Endodermal cell (in vitro differentiated cells): ENCODE data around the gene POU2AF1. TPM values are rescaled to one million over a fixed set of nuclear protein-coding genes. Genes with fewer than 3 reads are reported as not detected.
A peak's percentile ranks its signal among the peaks of the same experiment; 100 is the strongest.

Experiments
- DNase-seq: peaks from one replicate; pipeline ENCODE4 v3.0.0-alpha.2; 2017
- H3K27ac ChIP-seq: 2 replicates; pipeline ENCODE4 v1.5.1; 2013; ENCODE audit warnings: mild to moderate bottlenecking, low read depth, low read length, moderate library complexity
- H3K27me3 ChIP-seq: 2 replicates; pipeline ENCODE4 v1.6.1; 2013; ENCODE audit warnings: mild to moderate bottlenecking, low read length, moderate library complexity; ENCODE audit not compliant: insufficient read depth, control insufficient read depth, poor library complexity, severe bottlenecking
- H3K36me3 ChIP-seq: 2 replicates; pipeline ENCODE4 v1.7.0; 2013; ENCODE audit warnings: mild to moderate bottlenecking, low read length, moderate library complexity; ENCODE audit not compliant: control insufficient read depth, insufficient read depth
- H3K4me1 ChIP-seq: one replicate; pipeline ENCODE4 v1.7.0; 2013; ENCODE audit warnings: low read length; ENCODE audit not compliant: control insufficient read depth, insufficient read depth
- H3K4me3 ChIP-seq: 2 replicates; pipeline ENCODE4 v1.5.1; 2013; ENCODE audit warnings: mild to moderate bottlenecking, low read length, moderate library complexity
- H3K9ac ChIP-seq: 2 replicates; pipeline ENCODE4 v1.6.1; 2013; ENCODE audit warnings: mild to moderate bottlenecking, low read length, moderate library complexity; ENCODE audit not compliant: poor library complexity, severe bottlenecking; ENCODE audit errors: extremely low read depth
- H3K9me3 ChIP-seq: 2 replicates; pipeline ENCODE4 v1.6.1; 2013; ENCODE audit warnings: mild to moderate bottlenecking, low read length, moderate library complexity; ENCODE audit not compliant: control insufficient read depth
- H3K27ac Mint-ChIP-seq: 2 replicates; pipeline ENCODE4 v1.8.0; 2020; ENCODE audit warnings: mixed read lengths
- H3K27me3 Mint-ChIP-seq: 2 replicates; pipeline ENCODE4 v1.8.0; 2021; ENCODE audit warnings: mild to moderate bottlenecking, mixed read lengths; ENCODE audit not compliant: insufficient read depth
- H3K36me3 Mint-ChIP-seq: 2 replicates; pipeline ENCODE4 v1.8.0; 2020; ENCODE audit warnings: low read depth, mixed read lengths
- H3K4me1 Mint-ChIP-seq: 2 replicates; pipeline ENCODE4 v1.8.0; 2020; ENCODE audit warnings: mixed read lengths
- H3K4me3 Mint-ChIP-seq: 2 replicates; pipeline ENCODE4 v1.8.0; 2020; ENCODE audit warnings: mild to moderate bottlenecking, moderate library complexity, mixed read lengths
- H3K9me3 Mint-ChIP-seq: 2 replicates; pipeline ENCODE4 v1.8.0; 2020; ENCODE audit warnings: mild to moderate bottlenecking, mixed read lengths
- WGBS, 2 experiments: methylation state at CpG; one replicate each; pipeline versions ENCODE4 v1.1.5 to v1.1.7; 2013; ENCODE audit warnings: missing lambda C conversion rate in 2 of 2, mixed read lengths in 1 of 2; ENCODE audit not compliant: insufficient coverage in 1 of 2, insufficient read length in 1 of 2; 5-methylcytosine and 5-hydroxymethylcytosine counted together
- total RNA-seq, 2 donors: library from RNA; stranded (reverse); fragmentation: NEBNext Ultra II Directional in 1 of 2; extraction: Animal tissue kit (Norgen Biotek cat#: 25700) in 1 of 2; gene quantifications; 2 replicates in 1 of 2; 3 replicates in 1 of 2; pipeline ENCODE4 v1.2.1, GENCODE V29; 2021
- TF ChIP-seq, protein P1 (sequence below): fragments of 200-600 bp; sonication (generic); conservative IDR thresholded peaks from 2 replicates; pipeline ENCODE4 v1.5.0; 2021; ENCODE audit warnings: antibody characterized with exemption, mild to moderate bottlenecking

Gene POU2AF1
- total RNA-seq, 2 donors from 2014 or later, result 0.46 to 0.77 TPM

GRCh38 chr11:111416231-111416960 lies 37.3 kb upstream of the POU2AF1 start:
- WGBS, 2 experiments, result 89 to 90% methylated on average over 10 to 16 of the region's 16 CpGs
- H3K27ac ChIP-seq, result no peak overlapping the region
- H3K36me3 Mint-ChIP-seq, result no peaks in the 10 kb centered on the region
- no peaks in the 10 kb centered on the region for H3K27me3 ChIP-seq
- H3K9ac ChIP-seq, result no peak overlapping the region
- peak; percentile 35 for DNase-seq
- no peaks in the 10 kb centered on the region for H3K9me3 Mint-ChIP-seq
- H3K9me3 ChIP-seq, result no peaks in the 10 kb centered on the region
- H3K27ac Mint-ChIP-seq, result no peak overlapping the region
- peaks cover 9% of the 10 kb centered on the region for H3K4me1 Mint-ChIP-seq
- no peaks in the 10 kb centered on the region for H3K4me1 ChIP-seq
- no peak overlapping the region for H3K4me3 ChIP-seq
- H3K36me3 ChIP-seq, result no peaks in the 10 kb centered on the region
- H3K4me3 Mint-ChIP-seq, result no peak overlapping the region
- H3K27me3 Mint-ChIP-seq, result peaks cover 9% of the 10 kb centered on the region
- TF ChIP-seq, protein P1, sequence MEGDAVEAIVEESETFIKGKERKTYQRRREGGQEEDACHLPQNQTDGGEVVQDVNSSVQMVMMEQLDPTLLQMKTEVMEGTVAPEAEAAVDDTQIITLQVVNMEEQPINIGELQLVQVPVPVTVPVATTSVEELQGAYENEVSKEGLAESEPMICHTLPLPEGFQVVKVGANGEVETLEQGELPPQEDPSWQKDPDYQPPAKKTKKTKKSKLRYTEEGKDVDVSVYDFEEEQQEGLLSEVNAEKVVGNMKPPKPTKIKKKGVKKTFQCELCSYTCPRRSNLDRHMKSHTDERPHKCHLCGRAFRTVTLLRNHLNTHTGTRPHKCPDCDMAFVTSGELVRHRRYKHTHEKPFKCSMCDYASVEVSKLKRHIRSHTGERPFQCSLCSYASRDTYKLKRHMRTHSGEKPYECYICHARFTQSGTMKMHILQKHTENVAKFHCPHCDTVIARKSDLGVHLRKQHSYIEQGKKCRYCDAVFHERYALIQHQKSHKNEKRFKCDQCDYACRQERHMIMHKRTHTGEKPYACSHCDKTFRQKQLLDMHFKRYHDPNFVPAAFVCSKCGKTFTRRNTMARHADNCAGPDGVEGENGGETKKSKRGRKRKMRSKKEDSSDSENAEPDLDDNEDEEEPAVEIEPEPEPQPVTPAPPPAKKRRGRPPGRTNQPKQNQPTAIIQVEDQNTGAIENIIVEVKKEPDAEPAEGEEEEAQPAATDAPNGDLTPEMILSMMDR, result no peak

DNA sequence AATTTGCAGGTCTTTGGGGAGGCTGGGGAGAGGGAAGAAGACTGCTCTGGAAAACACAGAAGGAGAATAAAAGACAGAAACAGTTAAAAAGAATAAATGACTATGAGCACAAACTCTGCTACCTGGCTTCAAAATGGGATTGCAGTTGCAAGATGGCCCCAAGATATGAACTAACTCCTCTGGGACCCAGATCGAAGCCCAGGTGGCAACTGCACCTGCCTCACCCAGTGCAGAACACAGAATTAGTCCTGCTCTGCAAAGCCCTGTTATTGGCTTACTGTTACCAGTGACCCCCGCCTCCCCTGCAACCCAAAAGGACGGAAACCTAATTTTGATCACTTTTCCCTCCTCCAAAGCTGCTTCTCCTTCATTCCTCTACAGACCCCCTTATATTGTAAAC lies 35.9 kb upstream of the POU2AF1 start:
- no peaks in the 10 kb centered on the region for H3K36me3 Mint-ChIP-seq
- H3K4me3 Mint-ChIP-seq, result no peak overlapping the region
- Histone ChIP-seq H3K27ac (no peak overlapping the region), H3K9me3 (no peaks in the 10 kb centered on the region), H3K36me3 (no peaks in the 10 kb centered on the region), H3K4me1 (no peaks in the 10 kb centered on the region), H3K4me3 (no peak overlapping the region), H3K27me3 (no peaks in the 10 kb centered on the region), H3K9ac (no peak overlapping the region)
- WGBS, 2 experiments, result 90 to 100% methylated on average over 2 to 3 of the region's 3 CpGs
- peak; percentile 21 for DNase-seq
- H3K27ac Mint-ChIP-seq, result no peak overlapping the region
- peaks cover 9% of the 10 kb centered on the region for H3K27me3 Mint-ChIP-seq
- TF ChIP-seq, protein P1, result no peak
- H3K9me3 Mint-ChIP-seq, result no peaks in the 10 kb centered on the region
- H3K4me1 Mint-ChIP-seq, result peaks cover 9% of the 10 kb centered on the region

DNA sequence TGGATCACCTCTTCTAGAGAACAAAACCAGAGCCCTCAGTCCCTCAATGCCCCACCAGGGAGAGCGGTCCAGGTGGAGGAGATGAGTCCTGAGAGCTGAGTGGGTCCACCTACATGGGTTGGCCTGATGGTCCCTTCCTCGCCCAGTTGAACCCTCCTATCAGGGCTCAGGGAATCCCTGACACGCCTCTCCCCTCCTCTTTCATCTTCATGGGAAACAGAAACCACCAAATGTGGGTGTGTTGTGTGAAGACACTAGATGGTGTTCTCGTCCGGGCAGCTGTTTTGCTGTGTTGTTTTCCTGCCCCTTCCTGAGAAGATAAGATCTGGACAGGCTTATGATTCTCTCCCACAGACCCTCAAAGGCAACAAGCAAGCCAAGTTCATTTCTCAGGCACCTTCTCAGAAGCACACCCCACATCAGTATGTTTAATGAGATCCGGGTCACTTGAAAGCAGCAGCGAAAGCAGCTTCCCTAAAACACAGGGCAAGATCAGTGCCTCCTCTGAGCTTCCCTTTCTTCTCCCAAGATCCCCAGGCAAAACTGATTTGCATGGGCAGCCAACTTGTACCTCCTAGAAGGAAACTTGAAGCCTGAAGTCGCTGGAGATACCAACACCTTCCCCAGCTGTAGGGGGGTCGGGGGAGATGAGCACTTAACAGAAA lies 35.3 kb upstream of the POU2AF1 start:
- Histone ChIP-seq H3K4me1 (no peaks in the 10 kb centered on the region), H3K9me3 (no peaks in the 10 kb centered on the region), H3K27ac (no peak overlapping the region), H3K36me3 (no peaks in the 10 kb centered on the region), H3K4me3 (no peak overlapping the region), H3K9ac (no peak overlapping the region), H3K27me3 (no peaks in the 10 kb centered on the region)
- Mint-ChIP-seq H3K27me3 (peaks cover 7% of the 10 kb centered on the region), H3K27ac (no peak overlapping the region), H3K4me1 (peaks cover 9% of the 10 kb centered on the region), H3K9me3 (no peaks in the 10 kb centered on the region), H3K36me3 (no peaks in the 10 kb centered on the region), H3K4me3 (no peak overlapping the region)
- 80 to 88% methylated on average over 1 to 9 of the region's 9 CpGs for WGBS, 2 experiments
- DNase-seq, result peak; percentile 38
- TF ChIP-seq, protein P1, result no peak
